Left colon (tissue), 2 donors: ENCODE results near the gene TMPRSS12. TPM values are rescaled to one million over a fixed set of nuclear protein-coding genes. Genes with fewer than 3 reads are reported as not detected.
A peak's percentile ranks its signal among the peaks of the same experiment; 100 is the strongest.
"Not testable (repeated sequence)": the region's sequence is repeated elsewhere in the genome, so short reads cannot be mapped to it uniquely, and the experiment has no call there.

Experiments
- ATAC-seq: fragments of 200-7000 bp; cut with Tn5 transposase; one replicate; pipeline ENCODE4 v1.9.1; 2020; ENCODE audit warnings: mild to moderate bottlenecking, moderate library complexity
- DNase-seq, 2 donors: peaks; one replicate each; pipeline ENCODE4 v3.0.0-alpha.2; 2020
- intact Hi-C, 2 donors: fragments of 100-400 bp; cut with DNase I in 1 of 2; cut with micrococcal nuclease in 1 of 2; formaldehyde crosslinking; loops; one replicate each; pipeline versions ENCODE4 v1.11.2 to v1.14.0; 2022; cut with DNase I, micrococcal nuclease
- total RNA-seq, 2 donors: library from RNA; stranded (reverse); fragmentation: NEBNext Ultra II Directional; extraction: Animal tissue kit (Norgen Biotek cat#: 25700); gene quantifications; one replicate each; pipeline ENCODE4 v1.2.1, GENCODE V29; 2021
- donor health status: DM: no; HTN: no; CAD: no.
- donor health status: DM: yes; HTN: yes; CAD: no.

The TMPRSS12 gene
- total RNA-seq, 2 donors from 2014 or later, result not detected

DNA sequence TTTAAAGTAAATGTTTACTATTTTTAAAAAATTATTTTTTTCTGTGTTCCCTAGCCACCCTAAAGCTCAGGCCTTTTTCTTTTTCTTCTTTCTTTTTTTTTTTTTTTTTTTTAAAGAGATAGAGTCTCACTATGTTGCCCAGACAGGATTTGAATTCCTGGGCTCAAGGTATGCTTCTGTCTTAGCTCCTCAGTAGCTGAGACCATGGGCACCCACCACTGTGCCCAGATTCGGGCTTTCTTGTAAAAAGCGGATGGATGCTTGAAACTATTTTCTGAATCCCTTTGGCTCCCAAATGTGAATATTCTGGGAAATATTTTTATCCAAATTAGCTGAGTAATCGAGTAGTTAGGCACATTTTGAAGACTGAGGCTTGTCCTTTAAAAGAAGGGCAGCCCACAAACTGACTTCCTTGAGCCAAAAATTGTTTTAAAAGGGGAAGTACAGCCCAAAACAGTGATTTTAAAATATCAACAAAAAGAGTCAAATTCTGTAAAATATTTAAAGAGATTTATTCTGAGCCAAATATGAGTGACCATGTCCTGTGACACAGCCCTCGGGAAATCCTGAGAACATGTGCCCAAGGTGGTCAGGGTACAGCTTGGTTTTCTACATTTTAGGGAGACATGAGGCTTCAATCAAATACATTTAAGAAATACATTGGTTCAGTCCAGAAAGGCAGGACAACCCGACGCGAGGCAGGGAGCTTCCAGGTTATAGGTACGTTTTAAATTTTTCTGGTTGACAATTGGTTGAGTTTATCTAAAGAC is 80.8 kb downstream of the TMPRSS12 start:
- ATAC-seq, result no peak
- intact Hi-C loops, result loop anchor here in 1 of 2 donors (10.0 kb wide), 1 partner anchor 159 kb away; the partner anchor contains the start of gene ATF1
- DNase-seq, result no peak

DNA sequence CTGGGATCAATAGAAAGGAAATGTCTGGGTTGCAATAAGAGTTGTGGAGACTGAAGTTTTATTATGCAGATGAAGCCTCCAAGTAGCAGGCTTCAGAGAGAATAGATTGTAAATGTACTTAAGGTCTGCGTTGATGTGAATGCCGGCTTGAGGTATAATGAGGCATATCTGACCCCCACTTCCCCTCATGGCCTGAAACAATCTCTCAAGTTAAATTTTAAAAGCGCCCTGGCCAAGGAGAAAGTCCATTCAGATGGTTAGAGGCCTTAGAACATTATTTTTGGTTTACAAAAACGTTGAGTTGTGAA is 81.4 kb downstream of the TMPRSS12 start:
- DNase-seq (no peak), ATAC-seq (peak; percentile 4)
- intact Hi-C loops, result loop anchor here in 1 of 2 donors (10.0 kb wide), 1 partner anchor 159 kb away; the partner anchor contains the start of gene ATF1

DNA sequence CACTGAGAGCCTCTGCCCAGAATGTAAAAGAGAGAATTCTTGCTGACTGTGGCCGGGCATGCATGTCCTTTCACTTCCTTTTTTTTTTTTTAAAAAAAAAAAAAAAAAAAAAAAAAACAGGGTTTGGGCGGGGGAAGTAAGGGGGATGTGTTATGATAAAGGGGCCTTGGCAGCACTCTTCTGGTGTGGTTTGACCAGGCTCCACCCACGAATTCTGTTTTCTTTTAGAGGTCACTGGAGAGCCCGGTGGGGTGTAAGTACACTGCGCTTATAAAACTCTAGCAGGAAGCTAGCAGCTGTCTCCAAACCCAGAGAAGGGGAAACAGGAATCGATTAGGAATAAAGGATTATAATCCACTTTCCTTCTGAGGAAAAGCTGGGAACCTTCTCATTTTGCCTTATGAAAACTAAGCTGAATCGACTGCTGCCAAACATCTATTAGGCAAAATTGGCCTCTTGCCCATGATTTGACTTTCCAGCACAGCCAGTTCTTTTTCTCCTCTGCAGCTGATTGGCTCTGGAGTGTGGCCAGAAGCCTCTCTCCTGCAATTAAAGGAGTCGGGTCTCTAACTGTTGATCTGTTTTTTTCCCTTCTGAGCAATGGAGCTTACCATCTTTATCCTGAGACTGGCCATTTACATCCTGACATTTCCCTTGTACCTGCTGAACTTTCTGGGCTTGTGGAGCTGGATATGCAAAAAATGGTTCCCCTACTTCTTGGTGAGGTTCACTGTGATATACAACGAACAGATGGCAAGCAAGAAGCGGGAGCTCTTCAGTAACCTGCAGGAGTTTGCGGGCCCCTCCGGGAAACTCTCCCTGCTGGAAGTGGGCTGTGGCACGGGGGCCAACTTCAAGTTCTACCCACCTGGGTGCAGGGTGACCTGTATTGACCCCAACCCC is 82.0 kb downstream of the TMPRSS12 start:
- intact Hi-C loops, result loop anchor here in 1 of 2 donors (5.0 to 10.0 kb wide), 2 partner anchors 63 to 160 kb away; partner anchors contain the start of gene ATF1
- DNase-seq, result peak; percentile 88 to 95
- peak; percentile 77 for ATAC-seq

DNA sequence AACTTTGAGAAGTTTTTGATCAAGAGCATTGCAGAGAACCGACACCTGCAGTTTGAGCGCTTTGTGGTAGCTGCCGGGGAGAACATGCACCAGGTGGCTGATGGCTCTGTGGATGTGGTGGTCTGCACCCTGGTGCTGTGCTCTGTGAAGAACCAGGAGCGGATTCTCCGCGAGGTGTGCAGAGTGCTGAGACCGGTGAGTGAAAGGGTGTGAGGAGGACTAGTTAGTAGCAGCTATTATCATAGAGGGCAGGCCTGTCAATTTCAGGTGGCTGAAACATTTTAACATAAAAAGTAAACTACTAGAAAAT is 82.6 kb downstream of the TMPRSS12 start:
- ATAC-seq, result peak; percentile 43
- peak in 1 of 2 donors; percentile 46 for DNase-seq
- intact Hi-C loops, result loop anchor here in 1 of 2 donors (5.0 to 10.0 kb wide), 2 partner anchors 62 to 160 kb away; partner anchors contain the start of gene ATF1

DNA sequence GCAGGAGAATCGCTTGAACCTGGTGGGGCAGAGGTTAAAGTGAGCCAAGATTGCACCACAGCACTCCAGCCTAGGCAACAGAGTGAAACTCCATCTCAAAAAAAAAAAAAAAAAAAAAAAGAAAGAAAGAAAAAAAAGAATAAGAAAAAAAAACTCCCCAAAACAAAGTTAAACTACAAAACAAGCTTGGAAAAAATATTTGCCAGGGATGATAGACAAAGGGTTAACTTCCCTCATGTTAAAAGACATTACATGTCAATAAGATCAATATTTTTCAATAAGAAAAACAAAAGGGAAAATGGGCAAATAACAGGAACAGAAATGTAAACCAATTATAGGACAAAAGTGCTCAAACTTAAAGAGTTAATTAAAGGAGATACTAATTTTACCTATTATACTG is 83.2 kb downstream of the TMPRSS12 start:
- ATAC-seq (peak; percentile 40), DNase-seq (no peak)
- intact Hi-C loops, result loop anchor here in 1 of 2 donors (5.0 to 10.0 kb wide), 2 partner anchors 61 to 161 kb away; partner anchors contain the start of gene ATF1

DNA sequence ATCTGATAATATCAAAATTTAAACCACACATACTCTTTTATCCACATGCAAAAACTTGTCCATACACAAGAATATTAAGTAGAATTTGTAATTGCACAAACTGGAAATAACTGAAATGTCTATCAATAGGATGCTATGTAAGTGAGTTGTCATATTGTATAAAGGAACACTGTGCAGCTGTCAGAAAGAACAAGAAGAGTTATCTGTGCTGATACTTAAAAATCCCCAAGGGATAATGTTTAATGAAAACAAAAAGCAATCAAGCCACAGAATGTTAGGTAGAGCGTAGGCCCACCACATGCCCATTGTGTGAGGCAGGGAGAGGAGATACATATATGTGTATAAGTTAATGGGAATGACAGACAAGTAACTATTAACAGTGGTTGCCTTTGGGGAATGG is 83.7 kb downstream of the TMPRSS12 start:
- no peak for ATAC-seq
- intact Hi-C loops, result loop anchor here in 1 of 2 donors (5.0 to 10.0 kb wide), 2 partner anchors 61 to 162 kb away; partner anchors contain the start of gene ATF1
- DNase-seq, result no peak

DNA sequence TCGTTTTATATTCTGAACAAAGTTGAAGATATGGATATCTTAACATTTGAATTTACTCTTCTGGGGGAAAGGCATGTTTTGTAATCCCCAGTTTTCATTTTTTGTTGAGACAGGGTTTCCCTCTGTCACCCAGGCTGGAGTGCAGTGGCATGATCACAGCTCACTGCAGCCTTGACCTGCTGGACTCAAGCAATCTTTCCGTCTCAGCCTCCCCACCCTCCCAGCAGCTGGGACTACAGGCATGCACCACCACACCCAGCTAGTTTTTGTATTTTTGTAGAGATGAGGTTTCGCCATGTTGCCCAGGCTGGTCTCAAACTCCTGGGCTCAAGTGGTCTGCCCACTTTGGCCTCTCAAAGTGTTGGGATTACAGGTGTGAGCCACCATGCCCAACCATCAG is 84.2 kb downstream of the TMPRSS12 start:
- DNase-seq (peak; percentile 64 to 65), ATAC-seq (peak; percentile 69)
- intact Hi-C loops, result loop anchor here in 1 of 2 donors (5.0 to 10.0 kb wide), 2 partner anchors 60 to 162 kb away; partner anchors contain the start of gene ATF1

DNA sequence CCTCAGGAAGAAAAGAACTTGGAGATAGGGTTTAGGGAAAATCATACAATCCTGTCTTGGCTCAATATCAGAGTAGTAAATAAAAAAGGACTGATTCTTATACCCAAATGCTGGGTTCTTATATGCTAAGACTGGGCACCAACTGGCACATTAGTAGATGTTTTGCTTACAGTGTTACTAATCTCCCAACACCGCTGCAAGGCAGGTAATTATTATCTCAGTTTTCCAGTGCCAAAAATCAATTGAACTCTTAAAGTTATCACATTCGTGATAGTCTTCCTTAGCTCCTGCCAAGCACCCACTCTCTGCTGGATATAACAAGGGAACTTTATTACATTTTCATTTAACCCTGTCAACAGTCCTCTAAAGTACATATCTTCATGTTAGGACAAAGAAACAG is 84.6 kb downstream of the TMPRSS12 start:
- no peak for DNase-seq
- ATAC-seq, result no peak
- intact Hi-C loops, result loop anchor here in 1 of 2 donors (5.0 to 10.0 kb wide), 2 partner anchors 60 to 163 kb away; partner anchors contain the start of gene ATF1

DNA sequence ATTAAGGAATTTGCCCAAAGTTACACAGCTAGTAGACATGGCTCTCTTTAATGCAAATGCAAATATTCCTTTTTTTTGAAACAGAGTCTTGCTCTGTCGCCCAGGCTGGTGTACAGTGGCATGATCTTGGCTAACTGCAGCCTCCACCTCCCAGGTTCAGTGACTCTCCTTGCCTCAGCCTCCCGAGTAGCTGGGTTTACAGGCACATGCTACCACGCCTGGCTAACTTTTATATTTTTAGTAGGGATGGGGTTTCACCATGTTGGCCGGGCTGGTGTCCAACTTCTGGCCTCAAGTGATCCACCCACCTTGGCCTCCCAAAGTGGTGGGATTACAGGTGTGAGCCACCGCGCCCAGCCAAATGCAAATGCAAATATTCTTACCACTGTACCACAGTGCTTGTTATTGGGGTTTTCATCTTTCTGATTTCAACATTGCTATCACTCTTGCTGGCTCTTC is 85.1 kb downstream of the TMPRSS12 start:
- DNase-seq, result no peak
- intact Hi-C loops, result loop anchor here in 1 of 2 donors (5.0 to 10.0 kb wide), 2 partner anchors 60 to 163 kb away; partner anchors contain the start of gene ATF1
- ATAC-seq, result no peak

DNA sequence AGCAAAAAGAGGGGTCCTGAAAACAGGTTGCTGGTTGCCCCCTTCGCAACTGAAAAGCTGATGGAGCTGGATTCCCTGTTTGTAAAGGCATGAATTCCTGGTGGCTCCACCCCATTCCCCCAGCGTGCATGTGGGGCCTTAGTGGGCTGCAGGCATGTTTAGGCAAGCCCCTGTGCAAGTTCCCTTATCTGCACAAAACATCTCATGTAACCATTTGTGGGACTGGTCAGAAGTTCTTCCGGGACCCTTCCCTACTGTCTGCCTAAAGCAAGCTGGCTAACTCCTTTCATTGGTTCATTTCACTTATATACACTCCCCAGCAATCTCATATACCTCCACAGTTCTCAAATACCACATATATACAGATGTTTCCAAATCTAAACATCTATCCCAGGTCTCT is 85.7 kb downstream of the TMPRSS12 start:
- DNase-seq (no peak), ATAC-seq (no peak)
- intact Hi-C loops, result loop anchor here in 1 of 2 donors (5.0 to 10.0 kb wide), 2 partner anchors 59 to 164 kb away; partner anchors contain the start of gene ATF1

DNA sequence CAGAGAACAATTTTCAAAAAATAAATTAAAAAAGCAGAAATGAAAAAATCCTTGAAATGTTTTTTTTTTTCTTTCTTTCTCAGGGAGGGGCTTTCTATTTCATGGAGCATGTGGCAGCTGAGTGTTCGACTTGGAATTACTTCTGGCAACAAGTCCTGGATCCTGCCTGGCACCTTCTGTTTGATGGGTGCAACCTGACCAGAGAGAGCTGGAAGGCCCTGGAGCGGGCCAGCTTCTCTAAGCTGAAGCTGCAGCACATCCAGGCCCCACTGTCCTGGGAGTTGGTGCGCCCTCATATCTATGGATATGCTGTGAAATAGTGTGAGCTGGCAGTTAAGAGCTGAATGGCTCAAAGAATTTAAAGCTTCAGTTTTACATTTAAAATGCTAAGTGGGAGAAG is 87.1 kb downstream of the TMPRSS12 start:
- intact Hi-C loops, result loop anchor here in 1 of 2 donors (5.0 to 10.0 kb wide), 2 partner anchors 57 to 165 kb away; partner anchors contain the start of gene ATF1
- ATAC-seq (no peak), DNase-seq (no peak)

DNA sequence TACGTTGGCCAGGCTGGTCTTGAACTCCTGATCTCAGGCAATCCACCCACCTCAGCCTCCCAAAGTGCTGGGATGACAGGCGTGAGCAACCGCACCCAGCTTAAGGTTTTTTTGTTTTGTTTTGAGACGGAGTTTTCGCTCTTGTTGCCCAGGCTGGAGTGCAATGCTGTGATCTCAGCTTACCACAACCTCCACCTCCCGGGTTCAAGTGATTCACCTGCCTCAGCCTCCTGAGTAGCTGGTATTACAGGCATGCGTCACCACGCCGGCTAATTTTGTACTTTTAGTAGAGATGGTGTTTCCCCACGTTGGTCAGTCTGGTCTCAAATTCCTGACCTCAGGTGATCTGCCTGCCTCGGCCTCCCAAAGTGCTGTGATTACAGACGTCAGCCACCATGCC is 87.8 kb downstream of the TMPRSS12 start:
- DNase-seq, intact Hi-C loops, ATAC-seq: not testable (repeated sequence)

DNA sequence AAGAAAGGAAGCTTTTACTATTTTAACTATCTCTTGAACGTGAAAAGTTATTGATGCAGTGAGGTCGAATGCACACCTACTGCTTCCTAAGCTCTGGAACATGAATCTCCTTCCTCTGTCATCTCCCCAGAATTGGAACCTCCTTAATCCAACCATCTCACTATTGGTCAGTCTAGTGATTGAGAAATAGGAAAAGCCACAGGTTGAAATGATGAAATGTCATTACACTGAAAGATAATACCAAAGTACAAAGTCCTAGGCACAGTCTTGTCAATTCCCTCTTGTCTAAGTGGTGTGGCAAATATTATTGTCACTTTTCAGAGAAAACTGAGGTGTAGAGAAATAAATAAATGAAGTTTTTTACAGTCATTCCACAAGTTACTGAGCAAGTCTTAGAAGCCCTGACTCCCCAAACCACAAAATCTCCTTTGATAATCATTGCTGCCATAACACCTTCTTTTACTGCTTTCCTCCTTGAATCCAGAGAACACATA is 90.1 kb downstream of the TMPRSS12 start:
- ATAC-seq, result peak; percentile 75
- DNase-seq, result no peak
- intact Hi-C loops, result no loop called here

DNA sequence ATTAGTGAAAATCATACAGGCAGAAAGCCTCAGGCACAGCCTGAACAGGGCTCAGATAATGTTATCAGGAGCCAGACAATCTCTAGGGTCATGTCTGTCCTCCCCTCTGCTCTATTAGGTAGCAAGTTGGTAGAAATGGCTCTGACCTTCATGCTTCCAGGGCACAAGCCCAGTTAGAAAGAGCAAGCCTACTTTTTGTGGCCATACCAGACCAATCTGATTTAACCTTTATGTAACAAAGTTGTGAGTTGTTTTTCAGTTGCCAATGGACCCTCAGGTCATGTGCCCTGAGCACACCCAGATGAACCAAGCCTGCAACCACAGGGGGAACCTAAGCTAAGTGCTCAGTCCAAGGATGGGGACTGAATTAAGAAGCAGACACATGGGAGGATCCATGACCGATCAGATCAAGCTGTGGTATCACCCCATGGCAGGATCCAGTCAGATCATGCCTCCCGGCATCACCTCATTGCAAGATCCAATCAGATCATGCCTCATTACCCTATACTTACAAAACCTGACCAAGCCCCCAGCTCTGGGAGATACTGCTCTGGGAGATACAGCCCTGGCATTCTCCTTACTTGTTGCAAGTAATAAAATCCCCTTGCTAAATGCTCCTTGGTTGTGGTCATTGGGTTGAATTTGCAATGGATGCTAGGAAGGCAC is 90.9 kb downstream of the TMPRSS12 start:
- DNase-seq (no peak), ATAC-seq (no peak)
- intact Hi-C loops, result no loop called here

DNA sequence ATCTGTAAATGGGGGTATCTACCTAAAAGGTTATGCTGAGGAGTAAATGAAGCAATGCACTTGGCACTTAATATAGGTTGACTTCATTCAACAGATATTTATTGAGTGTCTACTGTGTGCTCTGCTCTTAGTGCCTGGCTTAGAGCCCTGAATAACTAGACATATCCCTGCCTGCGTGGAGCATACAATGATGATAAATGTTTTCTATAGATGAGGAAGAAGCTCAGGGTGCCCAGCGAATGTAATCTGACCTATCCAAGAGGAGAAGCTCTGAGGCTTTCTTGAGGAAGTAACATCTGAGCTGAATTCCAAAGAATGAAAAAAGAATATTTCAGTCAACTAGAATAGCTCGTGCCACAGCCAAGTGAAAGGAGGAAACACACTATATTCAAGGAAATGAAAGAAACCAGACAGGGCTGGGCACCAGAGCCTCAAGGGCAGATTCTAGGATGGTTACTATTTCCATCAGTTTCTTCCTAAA is 91.7 kb downstream of the TMPRSS12 start:
- ATAC-seq (peak; percentile 64), DNase-seq (no peak)
- intact Hi-C loops, result no loop called here

DNA sequence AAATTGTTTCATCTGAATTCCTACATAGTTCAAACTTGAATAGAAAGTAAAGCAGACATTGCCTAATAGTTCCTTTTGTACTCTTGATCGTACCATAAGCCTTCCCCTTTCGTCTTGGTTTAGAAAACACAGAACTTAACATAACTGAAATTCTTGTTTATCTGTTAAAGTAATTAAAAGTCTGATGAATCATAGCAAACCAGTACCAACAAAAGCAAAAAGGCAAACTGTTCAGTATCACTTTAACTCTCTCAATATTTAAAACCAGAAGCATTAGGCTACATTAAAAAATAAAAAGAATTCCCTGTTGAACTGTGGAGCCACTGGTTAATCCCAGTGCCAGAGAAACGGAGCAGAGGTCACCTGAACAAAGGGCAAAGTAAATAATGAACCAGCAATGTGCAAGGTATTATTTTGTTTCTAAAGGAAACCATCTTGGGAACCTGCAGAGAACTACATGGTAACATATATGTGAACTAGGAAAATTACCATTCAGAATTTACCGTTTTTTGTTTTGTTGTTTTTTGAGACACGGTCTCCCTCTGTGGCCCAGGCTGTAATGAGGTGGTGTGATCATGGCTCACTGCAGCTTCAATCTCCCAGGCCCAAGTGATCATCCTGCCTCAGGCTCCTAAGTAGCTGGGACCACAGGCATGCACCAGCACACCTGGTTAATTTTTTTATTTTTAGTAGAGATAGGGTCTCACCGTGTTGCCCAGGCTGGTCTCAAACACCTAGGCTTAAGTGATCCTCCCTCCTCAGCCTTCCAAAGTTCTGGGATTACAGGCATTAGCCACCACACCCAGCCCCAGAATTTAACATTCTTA is 92.5 kb downstream of the TMPRSS12 start:
- ATAC-seq (peak; percentile 65), DNase-seq (no peak)
- intact Hi-C loops, result no loop called here

DNA sequence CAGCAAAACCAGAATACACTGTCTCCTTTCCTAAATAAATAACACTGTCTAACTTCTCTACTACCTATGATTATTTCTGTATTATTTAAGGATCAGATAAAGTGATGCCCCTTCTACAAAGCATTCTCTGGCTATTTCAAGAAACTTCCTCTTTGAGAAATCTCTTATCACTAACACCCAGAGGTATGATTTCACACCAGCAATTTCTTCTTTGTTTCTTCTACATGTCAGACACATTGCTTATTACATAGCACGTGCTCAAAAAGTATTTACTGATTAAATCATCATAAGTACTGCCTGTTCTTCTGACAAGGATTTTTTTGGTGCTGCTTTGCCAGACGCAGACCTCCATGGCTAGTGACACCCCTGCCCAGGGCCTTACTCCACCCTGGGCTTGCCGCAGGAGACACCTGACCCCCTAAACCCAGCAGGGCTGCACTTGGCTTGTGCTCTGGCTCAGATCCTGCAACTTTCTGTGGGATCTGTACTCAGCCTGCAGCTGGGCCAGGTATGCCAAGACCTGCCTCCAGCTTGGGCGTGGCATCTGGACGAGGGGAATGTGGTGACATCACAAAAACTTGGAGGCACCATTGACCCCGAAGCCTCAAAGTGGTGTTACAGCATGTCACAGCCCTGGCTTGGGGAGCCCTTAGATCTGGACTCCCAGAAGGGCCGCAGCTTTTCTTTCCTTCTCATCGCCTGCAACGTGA is 94.2 kb downstream of the TMPRSS12 start:
- DNase-seq (no peak), ATAC-seq (no peak)
- intact Hi-C loops, result no loop called here
